ENCODE results near the gene MYH9. TPM values are rescaled to one million over a fixed set of nuclear protein-coding genes. Genes with fewer than 3 reads are reported as not detected.

MYH9 gene
- total RNA-seq, 3 donors from 2014 or later (not counting 1 experiment from before 2014, with no cell fraction given): 803 to 1,038 (median 808) TPM

- H3K4me1 Mint-ChIP-seq: peaks cover 82 to 89% of the 10 kb centered on the region in 2 donors
- H3K9me3 ChIP-seq (ENCODE audit: control insufficient read depth, insufficient read depth, low read length): no peaks in the 10 kb centered on the region
- no peaks in the 10 kb centered on the region for H3K9me3 Mint-ChIP-seq
- ATAC-seq (peak in 1 of 3 donors; percentile 16), DNase-seq (peak in 1 of 2 donors; percentile 55)
- H3K27ac ChIP-seq (ENCODE audit: low read length): peak overlapping the region; percentile 87
- no peak overlapping the region for H3K4me3 ChIP-seq (ENCODE audit: low read length)
- intact Hi-C loops (cut with micrococcal nuclease): no loop called here
- peak overlapping the region; percentile 35 for H3K4me3 Mint-ChIP-seq
- H3K27ac Mint-ChIP-seq: peak overlapping the region; percentile 90 to 96
- H3K36me3 ChIP-seq (ENCODE audit: control insufficient read depth, insufficient read depth, low read length): peaks cover 5% of the 10 kb centered on the region
- H3K27me3 ChIP-seq (ENCODE audit: control insufficient read depth, insufficient read depth, low read length): no peaks in the 10 kb centered on the region
- TF ChIP-seq CTCF (IDR thresholded peaks at IDR 0.05): no peak
- H3K27me3 Mint-ChIP-seq (ENCODE audit: low read depth in 2 of 2): no peaks in the 10 kb centered on the region
- WGBS (ENCODE audit: insufficient coverage): 64% methylated on average over 11 of the region's 11 CpGs
- H3K4me1 ChIP-seq (ENCODE audit: control insufficient read depth, insufficient read depth, low read length): peaks cover 98% of the 10 kb centered on the region
- H3K36me3 Mint-ChIP-seq: no peaks in the 10 kb centered on the region
Observed at GRCh38 chr22:36374603-36375024, 13.2 kb downstream of the MYH9 start.

DNA sequence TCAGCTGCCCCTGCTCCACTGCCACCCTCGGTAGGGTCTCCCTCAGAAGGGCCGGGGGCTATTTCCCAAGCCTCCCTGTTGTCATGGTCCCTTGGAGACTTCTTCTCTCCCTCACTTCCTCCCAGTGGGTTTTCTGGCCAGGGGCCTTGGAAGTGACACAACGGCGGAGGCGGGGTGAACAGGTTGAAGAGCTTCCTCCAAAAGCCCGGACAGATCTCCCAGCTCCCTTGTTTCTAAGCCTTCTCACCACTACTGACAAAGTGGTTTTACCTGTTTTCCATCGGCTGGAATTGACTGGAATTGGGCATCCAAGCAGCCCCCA, 14.5 kb downstream of the MYH9 start:
- DNase-seq: peak in 1 of 2 donors; percentile 34
- 19% methylated on average over 7 of the region's 7 CpGs for WGBS (ENCODE audit: insufficient coverage)

DNA sequence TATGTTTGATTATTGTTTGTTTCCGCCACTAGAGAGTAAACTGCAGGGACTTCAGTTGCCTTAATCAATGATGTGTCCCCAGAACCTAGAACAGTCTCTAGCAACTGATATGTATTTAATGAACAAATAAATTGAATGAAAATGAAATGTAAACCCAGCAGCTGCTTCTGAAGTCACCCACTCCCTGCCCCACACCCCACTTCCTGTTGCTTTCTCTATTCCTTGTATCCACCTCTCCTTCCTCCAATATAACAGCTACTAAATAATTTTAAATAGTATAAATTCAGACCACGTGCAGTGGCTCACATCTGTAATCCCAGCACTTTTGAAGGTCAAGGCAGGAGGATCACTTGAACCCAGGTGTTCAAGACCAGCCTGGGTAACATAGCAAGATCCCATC, 15.8 kb downstream of the MYH9 start:
- Mint-ChIP-seq H3K9me3 (no peaks in the 10 kb centered on the region), H3K4me3 (peak overlapping the region; percentile 79), H3K27ac (peak overlapping the region; percentile 90 to 96), H3K4me1 (peaks cover 82 to 89% of the 10 kb centered on the region in 2 donors), H3K36me3 (no peaks in the 10 kb centered on the region), H3K27me3 (ENCODE audit: low read depth in 2 of 2) (no peaks in the 10 kb centered on the region)
- ATAC-seq (no peak), DNase-seq (peak in 1 of 2 donors; percentile 42)
- no peaks in the 10 kb centered on the region for H3K9me3 ChIP-seq (ENCODE audit: control insufficient read depth, insufficient read depth, low read length)
- no peaks in the 10 kb centered on the region for H3K27me3 ChIP-seq (ENCODE audit: control insufficient read depth, insufficient read depth, low read length)
- no peak overlapping the region for H3K4me3 ChIP-seq (ENCODE audit: low read length)
- 88% methylated on average over 2 of the region's 2 CpGs for WGBS (ENCODE audit: insufficient coverage)
- H3K4me1 ChIP-seq (ENCODE audit: control insufficient read depth, insufficient read depth, low read length): peaks cover 98% of the 10 kb centered on the region
- peak overlapping the region; percentile 66 for H3K27ac ChIP-seq (ENCODE audit: low read length)
- intact Hi-C loops (cut with micrococcal nuclease): no loop called here
- TF ChIP-seq CTCF (IDR thresholded peaks at IDR 0.05): no peak
- peaks cover 5% of the 10 kb centered on the region for H3K36me3 ChIP-seq (ENCODE audit: control insufficient read depth, insufficient read depth, low read length)

More for the DNA sequence above, 14.5 kb downstream of the MYH9 start:
- intact Hi-C loops (cut with micrococcal nuclease): no loop called here
- Mint-ChIP-seq H3K27ac (peak overlapping the region; percentile 90 to 96), H3K4me3 (peak overlapping the region; percentile 79), H3K9me3 (no peaks in the 10 kb centered on the region), H3K4me1 (peaks cover 82 to 89% of the 10 kb centered on the region in 2 donors), H3K27me3 (ENCODE audit: low read depth in 2 of 2) (no peaks in the 10 kb centered on the region), H3K36me3 (no peaks in the 10 kb centered on the region)
- no peaks in the 10 kb centered on the region for H3K27me3 ChIP-seq (ENCODE audit: control insufficient read depth, insufficient read depth, low read length)
- peaks cover 3% of the 10 kb centered on the region for H3K36me3 ChIP-seq (ENCODE audit: control insufficient read depth, insufficient read depth, low read length)
- no peak for TF ChIP-seq CTCF (IDR thresholded peaks at IDR 0.05)
- ATAC-seq: no peak
- H3K4me1 ChIP-seq (ENCODE audit: control insufficient read depth, insufficient read depth, low read length): peaks cover 98% of the 10 kb centered on the region
- H3K4me3 ChIP-seq (ENCODE audit: low read length): no peak overlapping the region
- peak overlapping the region; percentile 50 for H3K27ac ChIP-seq (ENCODE audit: low read length)
- no peaks in the 10 kb centered on the region for H3K9me3 ChIP-seq (ENCODE audit: control insufficient read depth, insufficient read depth, low read length)
